Measurements from ENCODE around the gene GCLC. TPM values are rescaled to one million over a fixed set of nuclear protein-coding genes. Genes with fewer than 3 reads are reported as not detected.

Gene GCLC
- polyA plus RNA-seq, 3 donors, result 6.4 to 15.7 (median 10.1) TPM

DNA sequence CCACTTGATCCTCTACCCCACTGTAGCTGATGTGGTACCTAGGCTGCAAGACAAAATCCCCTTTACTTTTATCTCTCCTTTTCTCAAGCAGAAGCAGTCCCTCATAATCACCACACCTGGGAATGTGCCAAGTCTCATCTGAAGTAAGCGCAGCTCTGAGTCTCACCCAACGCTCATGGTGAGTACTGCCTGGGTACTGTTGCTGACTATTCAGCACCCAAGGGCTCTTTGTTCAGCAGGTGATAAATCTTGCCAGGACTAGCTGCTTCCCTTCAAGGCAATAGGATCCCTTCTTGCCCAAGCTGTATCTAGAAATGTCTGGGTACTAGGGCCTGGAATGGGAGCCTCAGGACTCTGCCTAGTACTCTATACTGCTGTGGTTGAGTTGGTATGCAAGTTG is 70.9 kb downstream of the GCLC start:
- Mint-ChIP-seq H3K27me3 (ENCODE audit: low read depth in 3 of 3) (peaks cover 0 to 2% (median 1%) of the 10 kb centered on the region in 3 donors), H3K4me1 (no peaks in the 10 kb centered on the region), H3K9me3 (no peaks in the 10 kb centered on the region), H3K27ac (no peak overlapping the region), H3K36me3 (peaks cover 0 to 4% of the 10 kb centered on the region in 2 donors), H3K4me3 (no peak overlapping the region)
- intact Hi-C loops (cut with micrococcal nuclease), result no loop called here
- H3K9me3 ChIP-seq (replicated peaks in 1 of 2; ENCODE audit: control insufficient read depth in 1 of 2, insufficient read depth in 1 of 2, low read length in 2 of 2), result no peaks in the 10 kb centered on the region
- 100% methylated on average over 2 of the region's 2 CpGs for WGBS (ENCODE audit: insufficient coverage)
- H3K79me2 ChIP-seq (ENCODE audit: insufficient read depth, low read length), result no peaks in the 10 kb centered on the region
- TF ChIP-seq, protein P1, sequence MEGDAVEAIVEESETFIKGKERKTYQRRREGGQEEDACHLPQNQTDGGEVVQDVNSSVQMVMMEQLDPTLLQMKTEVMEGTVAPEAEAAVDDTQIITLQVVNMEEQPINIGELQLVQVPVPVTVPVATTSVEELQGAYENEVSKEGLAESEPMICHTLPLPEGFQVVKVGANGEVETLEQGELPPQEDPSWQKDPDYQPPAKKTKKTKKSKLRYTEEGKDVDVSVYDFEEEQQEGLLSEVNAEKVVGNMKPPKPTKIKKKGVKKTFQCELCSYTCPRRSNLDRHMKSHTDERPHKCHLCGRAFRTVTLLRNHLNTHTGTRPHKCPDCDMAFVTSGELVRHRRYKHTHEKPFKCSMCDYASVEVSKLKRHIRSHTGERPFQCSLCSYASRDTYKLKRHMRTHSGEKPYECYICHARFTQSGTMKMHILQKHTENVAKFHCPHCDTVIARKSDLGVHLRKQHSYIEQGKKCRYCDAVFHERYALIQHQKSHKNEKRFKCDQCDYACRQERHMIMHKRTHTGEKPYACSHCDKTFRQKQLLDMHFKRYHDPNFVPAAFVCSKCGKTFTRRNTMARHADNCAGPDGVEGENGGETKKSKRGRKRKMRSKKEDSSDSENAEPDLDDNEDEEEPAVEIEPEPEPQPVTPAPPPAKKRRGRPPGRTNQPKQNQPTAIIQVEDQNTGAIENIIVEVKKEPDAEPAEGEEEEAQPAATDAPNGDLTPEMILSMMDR (IDR thresholded peaks at IDR 0.05), result no peak
- H3K4me1 ChIP-seq (ENCODE audit: control insufficient read depth in 1 of 2, insufficient read depth in 2 of 2, low read length in 2 of 2), result no peaks in the 10 kb centered on the region
- peak overlapping the region; percentile 31 for H2AFZ ChIP-seq (ENCODE audit: insufficient read depth, low read depth, low read length, poor library complexity, severe bottlenecking)
- no peak overlapping the region for H3K4me2 ChIP-seq (replicated peaks; ENCODE audit: extremely low read depth, low read length, poor library complexity, severe bottlenecking)
- no peak overlapping the region for H3K4me3 ChIP-seq (replicated peaks in 1 of 3; ENCODE audit: low read depth in 2 of 3, low read length in 3 of 3)
- no peak for DNase-seq
- no peak overlapping the region for H3K9ac ChIP-seq (ENCODE audit: insufficient read depth, low read length, poor library complexity, severe bottlenecking)
- no peaks in the 10 kb centered on the region for H3K36me3 ChIP-seq (replicated peaks in 1 of 2; ENCODE audit: control insufficient read depth in 1 of 2, insufficient read depth in 2 of 2, low read length in 2 of 2)
- no peaks in the 10 kb centered on the region for H4K20me1 ChIP-seq (ENCODE audit: insufficient read depth, low read length)
- H3K27me3 ChIP-seq (ENCODE audit: control insufficient read depth in 2 of 2, insufficient read depth in 2 of 2, low read length in 2 of 2), result no peaks in the 10 kb centered on the region
- no peak overlapping the region for H3K27ac ChIP-seq (ENCODE audit: low read depth in 1 of 2, low read length in 2 of 2)

DNA sequence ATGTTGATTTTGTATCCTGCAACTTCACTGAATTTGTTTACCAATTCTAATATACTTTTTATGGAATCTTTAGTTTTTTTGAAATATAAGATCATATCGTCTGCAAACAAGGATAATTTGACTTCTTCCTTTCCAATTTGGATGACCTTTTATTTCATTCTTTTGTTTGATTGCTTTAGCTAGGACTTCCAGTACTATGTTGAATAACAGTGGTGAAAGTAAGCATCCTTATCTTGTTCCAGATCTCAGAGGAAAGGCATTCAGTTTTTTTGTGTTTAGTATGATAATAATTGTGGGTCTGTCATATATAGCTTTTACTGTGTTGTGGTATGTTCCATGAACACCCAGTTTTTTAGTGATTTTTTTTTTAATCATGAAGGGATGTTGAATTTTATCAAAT is 75.7 kb downstream of the GCLC start:
- peaks cover 24 to 25% of the 10 kb centered on the region in 2 donors for H3K4me1 ChIP-seq (ENCODE audit: control insufficient read depth in 1 of 2, insufficient read depth in 2 of 2, low read length in 2 of 2)
- intact Hi-C loops (cut with micrococcal nuclease), result no loop called here
- no peaks in the 10 kb centered on the region for H3K9me3 ChIP-seq (replicated peaks in 1 of 2; ENCODE audit: control insufficient read depth in 1 of 2, insufficient read depth in 1 of 2, low read length in 2 of 2)
- WGBS (ENCODE audit: insufficient coverage), result no CpG with 5 or more reads among the region's 1 CpG
- no peaks in the 10 kb centered on the region for H3K27me3 ChIP-seq (ENCODE audit: control insufficient read depth in 2 of 2, insufficient read depth in 2 of 2, low read length in 2 of 2)
- no peaks in the 10 kb centered on the region for H3K79me2 ChIP-seq (ENCODE audit: insufficient read depth, low read length)
- TF ChIP-seq, protein P1 (IDR thresholded peaks at IDR 0.05), result no peak
- H3K36me3 Mint-ChIP-seq, result peaks cover 4% of the 10 kb centered on the region in 2 donors
- H3K27me3 Mint-ChIP-seq (ENCODE audit: low read depth in 3 of 3), result no peaks in the 10 kb centered on the region
- no peaks in the 10 kb centered on the region for H3K36me3 ChIP-seq (replicated peaks in 1 of 2; ENCODE audit: control insufficient read depth in 1 of 2, insufficient read depth in 2 of 2, low read length in 2 of 2)
- H3K27ac Mint-ChIP-seq, result no peak overlapping the region
- H3K4me3 Mint-ChIP-seq, result no peak overlapping the region
- H3K4me2 ChIP-seq (replicated peaks; ENCODE audit: extremely low read depth, low read length, poor library complexity, severe bottlenecking), result no peak overlapping the region
- H3K27ac ChIP-seq (ENCODE audit: low read depth in 1 of 2, low read length in 2 of 2), result no peak overlapping the region
- H3K4me3 ChIP-seq (replicated peaks in 1 of 3; ENCODE audit: low read depth in 2 of 3, low read length in 3 of 3), result no peak overlapping the region
- DNase-seq, result no peak
- H3K9me3 Mint-ChIP-seq, result peaks cover 0 to 3% (median 0%) of the 10 kb centered on the region in 7 donors
- peaks cover 29% of the 10 kb centered on the region for H3K4me1 Mint-ChIP-seq
- no peak overlapping the region for H3K9ac ChIP-seq (ENCODE audit: insufficient read depth, low read length, poor library complexity, severe bottlenecking)
- H2AFZ ChIP-seq (ENCODE audit: insufficient read depth, low read depth, low read length, poor library complexity, severe bottlenecking), result no peak overlapping the region
- H4K20me1 ChIP-seq (ENCODE audit: insufficient read depth, low read length), result no peaks in the 10 kb centered on the region
